Gastroesophageal sphincter (tissue), 4 donors: ENCODE results near the gene BDKRB1. TPM values are rescaled to one million over a fixed set of nuclear protein-coding genes. Genes with fewer than 3 reads are reported as not detected.

Experiments
- ATAC-seq: fragments of 150-250 bp; one replicate; pipeline ENCODE4 v1.9.1; 2016; ENCODE audit warnings: mild to moderate bottlenecking, moderate library complexity
- H3K27ac ChIP-seq, 4 donors: fragments of 200-600 bp; sonication (generic) in 3 of 4; 1 replicate in 3 of 4; 2 replicates in 1 of 4; pipeline ENCODE4 v1.5.1; 2016 to 2019
- H3K27me3 ChIP-seq: fragments of 200-600 bp; sonication (generic); one replicate; pipeline ENCODE4 v1.5.1; 2019
- H3K36me3 ChIP-seq, 2 donors: fragments of 200-600 bp; sonication (generic); one replicate each; pipeline ENCODE4 v1.5.1; 2019; ENCODE audit warnings: control low read depth in 1 of 2
- H3K4me1 ChIP-seq, 3 donors: fragments of 200-600 bp; sonication (generic); 1 replicate in 2 of 3; 2 replicates in 1 of 3; pipeline ENCODE4 v1.5.1; 2016 to 2019; ENCODE audit warnings: control low read depth in 2 of 3
- H3K4me3 ChIP-seq, 2 donors: fragments of 200-600 bp; sonication (generic); one replicate each; pipeline ENCODE4 v1.5.1; 2019; ENCODE audit warnings: mild to moderate bottlenecking in 1 of 2, moderate library complexity in 1 of 2
- H3K9me3 ChIP-seq, 3 donors: fragments of 200-600 bp; sonication (generic); one replicate each; pipeline ENCODE4 v1.5.1; 2017 to 2019; ENCODE audit warnings: control low read depth in 2 of 3
- CTCF ChIP-seq, 4 experiments: fragments of 200-600 bp in 2 of 4; fragments of 450-650 bp in 2 of 4; sonication (generic) in 1 of 4; IDR thresholded peaks; one replicate each; pipeline ENCODE4 v1.5.1; 2017 to 2019; ENCODE audit warnings: antibody characterized with exemption in 4 of 4, mild to moderate bottlenecking in 2 of 4, moderate library complexity in 2 of 4
- EP300 ChIP-seq: sonication (generic); formaldehyde crosslinking; IDR thresholded peaks from one replicate; pipeline ENCODE4 v1.6.1; 2017; ENCODE audit warnings: antibody characterized with exemption, mild to moderate bottlenecking
- POLR2A ChIP-seq, 2 donors: fragments of 450-650 bp; IDR thresholded peaks; one replicate each; pipeline ENCODE4 v1.6.1; 2017; ENCODE audit warnings: antibody characterized with exemption in 2 of 2, mild to moderate bottlenecking in 2 of 2, moderate library complexity in 1 of 2
- POLR2AphosphoS5 ChIP-seq: sonication (generic); formaldehyde crosslinking; IDR thresholded peaks from one replicate; pipeline ENCODE4 v1.6.1; 2017; ENCODE audit warnings: antibody characterized with exemption
- WGBS, 2 donors: methylation state at CpG; one replicate each; pipeline ENCODE4 v1.1.5; 2018; ENCODE audit warnings: low coverage in 1 of 2; 5-methylcytosine and 5-hydroxymethylcytosine counted together
- total RNA-seq, 4 donors: library from RNA; depleted of rRNA; stranded (reverse); fragments of >200 nt; gene quantifications; one replicate each; pipeline ENCODE4 v1.1.0, GENCODE V29; 2016

Gene BDKRB1
- total RNA-seq, 4 donors from 2014 or later, result 0.50 to 7.9 (median 1.2) TPM; not detected in 1

GRCh38 chr14:96251656-96252155, 4.3 kb upstream of the BDKRB1 start:
- WGBS, 2 donors, result 73 to 89% methylated on average over 2 to 3 of the region's 4 CpGs
- Histone ChIP-seq H3K4me1 (peaks cover 4 to 45% (median 26%) of the 10 kb centered on the region in 3 donors), H3K9me3 (no peaks in the 10 kb centered on the region), H3K4me3 (no peak overlapping the region), H3K36me3 (no peaks in the 10 kb centered on the region), H3K27me3 (no peaks in the 10 kb centered on the region), H3K27ac (no peak overlapping the region)
- no peak for TF ChIP-seq POLR2AphosphoS5
- no peak for TF ChIP-seq EP300
- no peak for TF ChIP-seq CTCF (IDR thresholded peaks at IDR 0.05)
- no peak for TF ChIP-seq POLR2A (IDR thresholded peaks at IDR 0.05)
- no peak for ATAC-seq

GRCh38 chr14:96252323-96252998, 3.5 kb upstream of the BDKRB1 start:
- Histone ChIP-seq H3K4me1 (peaks cover 4 to 49% (median 26%) of the 10 kb centered on the region in 3 donors), H3K36me3 (no peaks in the 10 kb centered on the region)

GRCh38 chr14:96252999-96253539, 2.9 kb upstream of the BDKRB1 start:
- no peaks in the 10 kb centered on the region for H3K27me3 ChIP-seq
- H3K9me3 ChIP-seq, result no peaks in the 10 kb centered on the region
- ATAC-seq, result peak; percentile 81
- H3K4me3 ChIP-seq, result no peak overlapping the region
- TF ChIP-seq POLR2AphosphoS5 (peak; percentile 90), POLR2A (IDR thresholded peaks at IDR 0.05) (no peak)
- WGBS, 2 donors, result 40 to 48% methylated on average over 4 to 7 of the region's 9 CpGs
- peak overlapping the region in 3 of 4 donors; percentile 79 to 87 (median 87) for H3K27ac ChIP-seq
- no peaks in the 10 kb centered on the region for H3K36me3 ChIP-seq
- H3K4me1 ChIP-seq, result peaks cover 4 to 49% (median 26%) of the 10 kb centered on the region in 3 donors

More at GRCh38 chr14:96252323-96252998, 3.5 kb upstream of the BDKRB1 start:
- TF ChIP-seq POLR2A (IDR thresholded peaks at IDR 0.05) (no peak), POLR2AphosphoS5 (no peak), CTCF (IDR thresholded peaks at IDR 0.05) (no peak), EP300 (no peak)
- Histone ChIP-seq H3K27ac (peak overlapping the region in 3 of 4 donors; percentile 79 to 87 (median 87)), H3K27me3 (no peaks in the 10 kb centered on the region), H3K4me3 (no peak overlapping the region), H3K9me3 (no peaks in the 10 kb centered on the region)
- ATAC-seq, result no peak
- WGBS, 2 donors, result 79% methylated on average over 4 of the region's 19 CpGs; no CpG with 5 or more reads in 1 of the 2 donors

DNA sequence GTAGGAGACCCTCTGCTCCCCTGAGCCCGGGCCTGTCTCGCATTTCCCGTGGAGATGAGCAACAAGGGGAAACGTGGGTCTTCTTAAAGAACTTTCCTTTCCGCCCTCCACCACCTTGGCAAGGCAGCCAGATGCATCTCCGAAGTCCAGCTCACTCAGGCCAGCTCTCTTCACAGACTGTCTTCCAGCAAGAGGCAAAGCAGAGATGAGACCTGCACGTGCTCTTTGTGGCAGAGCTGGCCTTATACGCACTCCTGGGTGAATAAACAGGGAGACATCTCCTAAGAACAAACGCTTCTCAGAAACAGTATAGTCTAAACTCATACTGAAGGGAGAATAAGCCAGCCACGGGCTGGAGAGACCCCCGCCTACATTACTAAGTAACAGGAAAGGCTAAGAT, 1.3 kb upstream of the BDKRB1 start:
- ATAC-seq, result no peak
- WGBS, 2 donors, result 50% methylated on average over 2 of the region's 11 CpGs; no CpG with 5 or more reads in 1 of the 2 donors
- Histone ChIP-seq H3K9me3 (peaks cover 0 to 2% (median 0%) of the 10 kb centered on the region in 3 donors), H3K27ac (peak overlapping the region; percentile 79 to 87 (median 84)), H3K4me1 (peaks cover 4 to 49% (median 26%) of the 10 kb centered on the region in 3 donors), H3K27me3 (no peaks in the 10 kb centered on the region), H3K4me3 (no peak overlapping the region), H3K36me3 (no peaks in the 10 kb centered on the region)
- TF ChIP-seq POLR2A (IDR thresholded peaks at IDR 0.05), result no peak
- TF ChIP-seq POLR2AphosphoS5, result peak; percentile 56

- ATAC-seq, result peak; percentile 39
- 31 to 40% methylated on average over 3 to 4 of the region's 4 CpGs for WGBS, 2 donors
- H3K27ac ChIP-seq, result peak overlapping the region; percentile 74 to 87 (median 83)
Observed at GRCh38 chr14:96256407-96256806, 397 bp downstream of the BDKRB1 start.

More at GRCh38 chr14:96256407-96256806, 397 bp downstream of the BDKRB1 start:
- no peak overlapping the region for H3K4me3 ChIP-seq
- H3K9me3 ChIP-seq, result peaks cover 0 to 8% (median 0%) of the 10 kb centered on the region in 3 donors
- TF ChIP-seq POLR2AphosphoS5 (no peak), EP300 (no peak), POLR2A (IDR thresholded peaks at IDR 0.05) (no peak), CTCF (IDR thresholded peaks at IDR 0.05) (peak in 3 of 4 experiments; percentile 30 to 45 (median 43))
- no peaks in the 10 kb centered on the region for H3K36me3 ChIP-seq
- no peaks in the 10 kb centered on the region for H3K27me3 ChIP-seq
- peaks cover 4 to 49% (median 26%) of the 10 kb centered on the region in 3 donors for H3K4me1 ChIP-seq
